NCI-H2107 treated with DMSO at 0.1 percent for 48 hours (cell line): ENCODE measurements around the gene KIAA1217.

Experiments
- DNase-seq: peaks from one replicate; lab custom pipeline; 2025; ENCODE audit not compliant: unreplicated experiment; lab: John Stamatoyannopoulos, UW

Gene KIAA1217

GRCh38 chr10:24397662-24398061 is 188.7 kb downstream of the KIAA1217 start:
- no peak for DNase-seq

GRCh38 chr10:24404567-24404966 is 195.6 kb downstream of the KIAA1217 start:
- no peak for DNase-seq

GRCh38 chr10:24405635-24406034 is 196.7 kb downstream of the KIAA1217 start:
- no peak for DNase-seq

- no peak for DNase-seq
Observed at GRCh38 chr10:24406809-24407483, 198.0 kb downstream of the KIAA1217 start.

GRCh38 chr10:24407928-24408327 is 199.0 kb downstream of the KIAA1217 start:
- no peak for DNase-seq

- no peak for DNase-seq
Observed at GRCh38 chr10:24408365-24408764, 199.4 kb downstream of the KIAA1217 start.

- no peak for DNase-seq
Observed at GRCh38 chr10:24414597-24414996, 205.7 kb downstream of the KIAA1217 start.

- DNase-seq: no peak
Observed at GRCh38 chr10:24415455-24416125, 206.7 kb downstream of the KIAA1217 start.

GRCh38 chr10:24416248-24416647 is 207.3 kb downstream of the KIAA1217 start:
- DNase-seq: no peak

GRCh38 chr10:24417053-24417452 is 208.1 kb downstream of the KIAA1217 start:
- no peak for DNase-seq

- no peak for DNase-seq
Observed at GRCh38 chr10:24418532-24418931, 209.6 kb downstream of the KIAA1217 start.

GRCh38 chr10:24419066-24419465 is 210.1 kb downstream of the KIAA1217 start:
- DNase-seq: no peak

- DNase-seq: no peak
Observed at GRCh38 chr10:24425151-24425550, 216.2 kb downstream of the KIAA1217 start.

GRCh38 chr10:24427678-24428409 is 218.9 kb downstream of the KIAA1217 start:
- no peak for DNase-seq

GRCh38 chr10:24428410-24428782 is 219.5 kb downstream of the KIAA1217 start:
- no peak for DNase-seq

- no peak for DNase-seq
Observed at GRCh38 chr10:24430591-24430990, 221.7 kb downstream of the KIAA1217 start.

GRCh38 chr10:24432478-24433416 is 223.8 kb downstream of the KIAA1217 start:
- no peak for DNase-seq

GRCh38 chr10:24433705-24434104 is 224.8 kb downstream of the KIAA1217 start:
- DNase-seq: no peak

GRCh38 chr10:24434961-24435360 is 226.0 kb downstream of the KIAA1217 start:
- DNase-seq: no peak

- DNase-seq: no peak
Observed at GRCh38 chr10:24435374-24435773, 226.4 kb downstream of the KIAA1217 start.

GRCh38 chr10:24437302-24437701 is 228.4 kb downstream of the KIAA1217 start:
- no peak for DNase-seq
